ENCODE data around the gene BAZ2A.
"Not testable (repeated sequence)": the region's sequence is repeated elsewhere in the genome, so short reads cannot be mapped to it uniquely, and the experiment has no call there.

Gene BAZ2A

GRCh38 chr12:56593909-56594621 lies 36.1 kb downstream of the BAZ2A start:
- peak; percentile 83 for DNase-seq

GRCh38 chr12:56591961-56592360 lies 38.2 kb downstream of the BAZ2A start:
- no peak for DNase-seq

GRCh38 chr12:56591126-56591525 lies 39.0 kb downstream of the BAZ2A start:
- DNase-seq, result no peak

DNA sequence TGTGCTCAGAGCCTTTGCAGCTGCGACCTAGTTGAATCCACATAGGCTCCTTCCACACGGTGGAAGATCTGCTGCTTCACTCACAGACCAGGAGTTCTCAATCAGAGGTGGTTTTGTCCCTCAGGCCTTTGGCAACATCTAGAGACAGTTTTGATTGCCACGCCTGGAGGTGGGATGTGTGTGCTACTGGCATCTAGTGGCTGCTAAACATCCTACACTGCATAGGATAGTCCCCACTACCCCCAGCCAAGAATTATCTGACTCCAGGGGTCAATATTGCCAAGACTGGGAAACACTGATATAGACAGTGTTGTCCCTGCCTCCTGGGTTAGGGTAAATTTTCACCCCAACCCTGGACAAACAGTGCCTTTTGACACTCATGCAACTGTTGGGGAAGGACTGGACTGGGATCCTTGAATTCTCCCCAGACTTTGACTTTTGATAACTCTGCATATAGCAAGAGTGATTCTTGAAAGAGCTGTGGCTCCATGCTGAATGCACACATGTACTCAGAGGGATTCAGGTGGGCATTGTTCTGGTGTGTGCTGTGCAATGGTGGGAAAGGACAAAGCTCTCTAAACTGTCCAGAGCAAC lies 39.8 kb downstream of the BAZ2A start:
- DNase-seq, result no peak

GRCh38 chr12:56589783-56590182 lies 40.3 kb downstream of the BAZ2A start:
- DNase-seq, result no peak

- no peak for DNase-seq
Measured at GRCh38 chr12:56585098-56585497, 45.0 kb downstream of the BAZ2A start.

GRCh38 chr12:56581418-56582145 lies 48.5 kb downstream of the BAZ2A start:
- peak; percentile 67 for DNase-seq

DNA sequence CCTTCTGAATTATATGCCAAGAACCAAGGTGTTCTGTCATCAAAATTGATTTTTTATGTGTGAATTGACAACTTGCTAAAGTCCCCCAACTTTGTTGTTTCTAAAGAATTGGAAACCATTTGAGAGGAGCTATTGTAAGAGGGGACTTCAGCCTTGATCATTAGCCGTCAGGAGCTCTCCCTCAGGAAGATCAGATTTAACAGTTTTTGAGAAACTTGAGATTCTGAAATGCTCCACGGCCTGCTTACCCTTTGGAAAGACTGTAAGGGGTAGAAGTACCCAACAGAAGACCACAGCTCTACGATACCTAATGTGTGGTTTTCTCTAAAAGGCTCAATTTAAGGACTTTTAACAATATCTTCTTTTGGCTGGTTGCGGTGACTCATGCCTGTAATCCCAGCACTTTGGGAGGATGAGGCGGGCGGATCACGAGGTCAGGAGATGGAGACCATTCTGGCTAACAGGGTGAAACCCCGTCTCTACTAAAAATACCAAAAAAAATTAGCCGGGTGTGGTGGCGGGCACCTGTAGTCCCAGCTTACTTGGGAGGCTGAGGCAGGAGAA lies 51.1 kb downstream of the BAZ2A start:
- no peak for DNase-seq

GRCh38 chr12:56577248-56577647 lies 52.9 kb downstream of the BAZ2A start:
- DNase-seq, result not testable (repeated sequence)

GRCh38 chr12:56574210-56574609 lies 55.9 kb downstream of the BAZ2A start:
- no peak for DNase-seq

GRCh38 chr12:56572288-56572687 lies 57.8 kb downstream of the BAZ2A start:
- no peak for DNase-seq

DNA sequence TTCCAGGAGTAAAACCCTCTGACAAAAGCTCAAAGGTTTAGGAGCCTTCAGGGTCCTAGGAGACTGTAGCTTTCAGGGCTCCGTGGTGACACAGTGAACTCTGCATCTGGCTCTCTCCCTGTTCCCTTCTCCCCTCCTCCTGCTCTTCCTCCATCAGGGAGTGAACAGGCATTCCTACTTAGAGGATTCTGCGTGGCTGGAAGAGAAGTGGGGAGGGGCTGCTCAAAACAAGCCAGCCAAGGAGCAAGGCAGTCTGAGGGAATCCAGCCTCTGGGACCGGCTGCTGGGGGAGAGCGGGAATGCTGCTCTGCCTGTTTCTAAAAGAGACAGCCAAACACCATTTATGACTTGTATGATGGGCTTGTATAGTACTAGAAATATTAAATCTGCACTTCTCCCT lies 59.0 kb downstream of the BAZ2A start:
- no peak for DNase-seq

- DNase-seq, result no peak
Measured at GRCh38 chr12:56568146-56568545, 62.0 kb downstream of the BAZ2A start.

DNA sequence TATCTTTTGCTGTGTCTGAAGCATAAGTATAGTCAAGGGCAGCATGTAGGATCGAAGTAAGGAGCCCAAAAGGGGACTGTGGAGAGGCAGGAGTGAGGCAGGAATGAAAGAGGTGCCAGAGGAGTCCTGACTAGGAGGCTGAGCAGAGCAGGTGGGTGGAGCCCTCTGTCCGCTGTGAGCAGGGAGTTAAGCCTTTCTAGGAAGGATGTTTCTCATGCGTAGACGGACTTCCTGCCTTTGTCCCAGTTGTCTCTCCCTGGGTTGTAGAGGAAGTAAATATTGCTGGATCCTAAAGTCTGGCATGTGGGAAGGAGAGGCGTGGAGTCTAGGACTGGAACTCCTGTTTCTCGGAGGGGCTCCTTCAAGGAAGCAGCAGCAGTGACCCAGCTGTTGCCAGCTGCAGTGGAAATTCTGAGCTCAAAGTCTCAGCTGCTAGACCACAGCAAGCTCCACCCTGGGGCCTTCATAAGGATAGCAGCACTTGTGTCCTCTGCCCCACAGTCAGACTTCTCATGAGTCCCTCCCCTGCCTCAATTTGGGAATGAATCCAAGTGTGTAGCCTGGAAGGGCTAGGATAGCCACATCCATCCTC lies 64.5 kb downstream of the BAZ2A start:
- DNase-seq, result no peak

- DNase-seq, result no peak
Measured at GRCh38 chr12:56551070-56551469, 79.1 kb downstream of the BAZ2A start.

GRCh38 chr12:56546680-56547079 lies 83.4 kb downstream of the BAZ2A start:
- no peak for DNase-seq

Measured in activated CD8-positive, alpha-beta memory T cell treated with anti-CD3 and anti-CD28 coated beads for 24 hours (primary cell).